ENCODE data around the gene P4HA2. TPM values are rescaled to one million over a fixed set of nuclear protein-coding genes. Genes with fewer than 3 reads are reported as not detected.

The P4HA2 gene
- total and polyA plus RNA-seq, 9 of the 15 experiments (the other 6 are each of a cell fraction or from before 2014, with no cell fraction given), result 9.6 to 50.0 (median 12.7) TPM

DNA sequence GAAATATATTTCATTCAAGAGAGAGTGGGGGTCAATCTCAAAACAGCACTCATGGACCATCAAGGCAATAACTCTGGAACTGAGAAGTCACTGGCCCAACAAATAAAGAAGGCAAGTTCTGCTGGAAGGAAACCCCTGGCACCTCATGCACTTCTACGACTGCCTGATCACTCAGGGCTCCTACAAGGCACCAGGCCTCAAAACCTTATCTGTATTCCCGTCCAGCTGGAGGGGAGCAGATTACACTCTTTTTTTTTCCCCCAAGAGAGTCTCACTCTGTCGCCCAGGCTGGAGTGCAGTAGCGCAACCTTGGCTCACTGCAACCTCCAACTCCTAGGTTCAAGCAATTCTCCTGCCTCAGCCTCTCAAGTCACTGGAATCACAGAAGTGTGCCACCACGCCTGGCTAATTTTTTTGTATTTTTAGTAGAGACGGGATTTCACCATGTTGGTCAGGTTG lies 49.9 kb downstream of the P4HA2 start (continued):
- TF ChIP-seq ZBTB2 (IDR thresholded peaks at IDR 0.05), result peak; percentile 81
- TF ChIP-seq RBBP5 (IDR thresholded peaks at IDR 0.05; ENCODE audit: borderline replicate concordance, insufficient read depth, low read length, poor library complexity, severe bottlenecking), result peak; percentile 34
- TF ChIP-seq SIN3B (IDR thresholded peaks at IDR 0.05; ENCODE audit: low read depth), result no peak
- TF ChIP-seq, protein P1, sequence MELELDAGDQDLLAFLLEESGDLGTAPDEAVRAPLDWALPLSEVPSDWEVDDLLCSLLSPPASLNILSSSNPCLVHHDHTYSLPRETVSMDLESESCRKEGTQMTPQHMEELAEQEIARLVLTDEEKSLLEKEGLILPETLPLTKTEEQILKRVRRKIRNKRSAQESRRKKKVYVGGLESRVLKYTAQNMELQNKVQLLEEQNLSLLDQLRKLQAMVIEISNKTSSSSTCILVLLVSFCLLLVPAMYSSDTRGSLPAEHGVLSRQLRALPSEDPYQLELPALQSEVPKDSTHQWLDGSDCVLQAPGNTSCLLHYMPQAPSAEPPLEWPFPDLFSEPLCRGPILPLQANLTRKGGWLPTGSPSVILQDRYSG (tag; conservative IDR thresholded peaks at IDR 0.05; ENCODE audit: low read depth), result peak; percentile 58
- no peak for TF ChIP-seq ZBED1 (IDR thresholded peaks at IDR 0.05)
- TF ChIP-seq ZNF316 (IDR thresholded peaks at IDR 0.05), result no peak
- peak; percentile 74 for TF ChIP-seq SMARCA5 (IDR thresholded peaks at IDR 0.05)
- TF ChIP-seq E4F1 (CRISPR knock-in tag; IDR thresholded peaks at IDR 0.05; ENCODE audit: borderline replicate concordance), result no peak
- no peak for TF ChIP-seq ZNF134 (CRISPR knock-in tag; conservative IDR thresholded peaks at IDR 0.05)
- no peak for TF ChIP-seq ZNF507 (tag; conservative IDR thresholded peaks at IDR 0.05)
- no peak for TF ChIP-seq NUFIP1 (IDR thresholded peaks at IDR 0.05; ENCODE audit: partially characterized antibody)
- TF ChIP-seq HDAC8 (tag; IDR thresholded peaks at IDR 0.05), result no peak
- no peak for TF ChIP-seq RBM15 (IDR thresholded peaks at IDR 0.05; ENCODE audit: insufficient read depth, low read length)
- TF ChIP-seq, protein P2, sequence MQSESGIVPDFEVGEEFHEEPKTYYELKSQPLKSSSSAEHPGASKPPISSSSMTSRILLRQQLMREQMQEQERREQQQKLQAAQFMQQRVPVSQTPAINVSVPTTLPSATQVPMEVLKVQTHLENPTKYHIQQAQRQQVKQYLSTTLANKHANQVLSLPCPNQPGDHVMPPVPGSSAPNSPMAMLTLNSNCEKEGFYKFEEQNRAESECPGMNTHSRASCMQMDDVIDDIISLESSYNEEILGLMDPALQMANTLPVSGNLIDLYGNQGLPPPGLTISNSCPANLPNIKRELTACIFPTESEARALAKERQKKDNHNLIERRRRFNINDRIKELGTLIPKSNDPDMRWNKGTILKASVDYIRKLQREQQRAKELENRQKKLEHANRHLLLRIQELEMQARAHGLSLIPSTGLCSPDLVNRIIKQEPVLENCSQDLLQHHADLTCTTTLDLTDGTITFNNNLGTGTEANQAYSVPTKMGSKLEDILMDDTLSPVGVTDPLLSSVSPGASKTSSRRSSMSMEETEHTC (IDR thresholded peaks at IDR 0.05), result no peak
- TF ChIP-seq ZNF140 (CRISPR knock-in tag; IDR thresholded peaks at IDR 0.05), result no peak
- TF ChIP-seq HOXB6 (CRISPR knock-in tag; IDR thresholded peaks at IDR 0.05; ENCODE audit: borderline replicate concordance), result no peak
- TF ChIP-seq PML (IDR thresholded peaks at IDR 0.05; ENCODE audit: low read length), result no peak
- peak; percentile 83 for TF ChIP-seq NCOR1 (IDR thresholded peaks at IDR 0.05)
- no peak for TF ChIP-seq POLR2G (IDR thresholded peaks at IDR 0.05; ENCODE audit: low read depth, low read length)
- TF ChIP-seq ZNF23 (CRISPR knock-in tag; IDR thresholded peaks at IDR 0.05), result no peak
- TF ChIP-seq CREB3L1 (IDR thresholded peaks at IDR 0.05; ENCODE audit: borderline replicate concordance, low read depth), result no peak
- TF ChIP-seq TGIF2 (CRISPR knock-in tag; IDR thresholded peaks at IDR 0.05), result no peak
- peak; percentile 59 to 79; a peak in 3 of 4 replicates for TF ChIP-seq TRIM24 (IDR thresholded peaks at IDR 0.05)
- no peak for TF ChIP-seq FOXK2 (conservative IDR thresholded peaks at IDR 0.05 in 1 of 2, IDR thresholded peaks at IDR 0.05 in 1 of 2; ENCODE audit: low read depth in 2 of 2)

Measured in K562 (cell line).